ENCODE results near the gene TMEM231.
"Not testable (repeated sequence)": the region's sequence is repeated elsewhere in the genome, so short reads cannot be mapped to it uniquely, and the experiment has no call there.

Gene TMEM231

GRCh38 chr16:75541236-75541635 is 14.8 kb downstream of the TMEM231 start:
- TF ChIP-seq CTCF (IDR thresholded peaks at IDR 0.05; ENCODE audit: low read length, missing control alignments) = no peak
- DNase-seq (ENCODE audit: low read depth) = no peak

GRCh38 chr16:75538882-75539565 is 17.0 kb downstream of the TMEM231 start:
- not testable (repeated sequence) for H3K4me3 ChIP-seq (replicated peaks; ENCODE audit: low read depth, low read length); DNase-seq (ENCODE audit: low read depth)

More at GRCh38 chr16:75541236-75541635, 14.8 kb downstream of the TMEM231 start:
- H3K4me3 ChIP-seq (replicated peaks; ENCODE audit: low read depth, low read length) = no peak overlapping the region

DNA sequence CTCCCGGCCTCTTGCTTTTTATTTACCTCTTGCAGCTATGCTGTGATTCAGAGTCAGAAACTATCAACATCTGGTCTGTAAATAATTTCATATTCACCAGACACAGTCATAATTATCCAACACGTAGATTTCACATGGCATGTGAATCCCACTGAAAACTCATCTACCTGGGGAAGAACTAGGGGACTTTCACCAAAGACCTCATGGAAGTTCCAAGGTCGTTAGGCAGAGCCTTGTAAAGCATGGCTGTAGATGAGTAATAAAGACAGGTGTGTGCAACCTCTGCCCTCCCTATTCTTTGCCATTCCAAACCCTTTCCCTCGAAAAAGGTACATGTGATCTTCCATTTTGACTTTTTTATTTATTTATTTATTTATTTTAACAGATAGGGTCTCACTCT is 18.3 kb downstream of the TMEM231 start:
- no peak for DNase-seq (ENCODE audit: low read depth)
- no peak overlapping the region for H3K4me3 ChIP-seq (replicated peaks; ENCODE audit: low read depth, low read length)
- no peak for TF ChIP-seq CTCF (IDR thresholded peaks at IDR 0.05; ENCODE audit: low read length, missing control alignments)

DNA sequence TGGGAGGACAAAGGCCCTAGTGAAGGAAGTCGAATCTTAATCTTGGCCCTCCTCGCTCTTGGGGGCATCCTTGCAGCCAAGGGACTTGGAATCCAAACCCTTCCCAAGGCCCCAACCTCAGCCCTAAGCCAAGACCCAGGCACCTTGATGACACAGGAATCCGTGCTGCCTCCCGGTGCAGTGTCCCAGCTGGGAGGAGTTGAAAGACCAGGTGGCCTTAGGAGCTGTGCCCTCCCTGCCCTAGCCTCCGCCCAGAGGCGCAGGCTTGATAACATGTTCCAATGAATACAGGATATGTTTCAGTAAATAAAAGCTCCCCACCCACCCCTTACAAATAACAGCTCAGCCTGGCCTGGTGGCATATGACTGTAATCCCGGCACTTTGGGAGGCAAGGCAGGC is 20.2 kb downstream of the TMEM231 start, which contains the start of gene CHST5:
CHST5 (minus strand) TSS at position 208 of the 400 bp plus-strand sequence. CDS start 5,724 bp downstream, outside the sequence.
- no peak for TF ChIP-seq CTCF (IDR thresholded peaks at IDR 0.05; ENCODE audit: low read length, missing control alignments)
- DNase-seq (ENCODE audit: low read depth) = no peak
- H3K4me3 ChIP-seq (replicated peaks; ENCODE audit: low read depth, low read length) = no peak within 1 kb of the TSS

DNA sequence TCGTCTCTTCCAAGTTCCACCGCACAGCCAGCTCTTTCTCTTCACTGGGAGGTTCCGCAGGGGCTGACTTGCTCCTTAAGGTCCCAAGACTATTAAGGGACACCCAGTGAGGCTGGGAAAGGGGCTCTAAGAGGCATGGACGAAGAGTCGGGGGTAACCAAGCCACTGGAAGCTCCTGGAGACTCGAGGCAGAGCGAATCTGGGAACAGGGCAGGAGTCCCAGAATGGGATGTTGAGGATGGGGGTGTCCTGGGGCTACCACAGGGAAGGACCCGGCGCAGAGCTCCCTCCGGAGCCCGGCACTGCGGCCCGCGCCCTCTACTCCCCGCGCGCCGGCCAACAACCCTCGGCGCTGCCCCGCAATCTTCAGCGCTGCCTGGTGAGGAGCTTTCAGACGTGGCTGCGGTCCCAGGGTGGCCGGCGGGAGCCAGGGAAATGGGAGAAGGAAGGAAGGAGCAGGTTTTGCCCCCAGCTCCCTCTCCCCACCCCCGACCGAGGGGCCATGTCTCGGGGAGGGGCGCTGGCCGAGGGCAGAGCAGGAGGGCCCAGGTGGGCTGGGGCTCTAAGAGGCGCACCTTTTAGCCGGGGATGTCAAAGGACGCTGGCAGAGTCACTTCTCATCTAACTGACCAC is 20.7 kb downstream of the TMEM231 start:
- no peak for DNase-seq (ENCODE audit: low read depth)
- no peak for TF ChIP-seq CTCF (IDR thresholded peaks at IDR 0.05; ENCODE audit: low read length, missing control alignments)
- no peak overlapping the region for H3K4me3 ChIP-seq (replicated peaks; ENCODE audit: low read depth, low read length)

DNA sequence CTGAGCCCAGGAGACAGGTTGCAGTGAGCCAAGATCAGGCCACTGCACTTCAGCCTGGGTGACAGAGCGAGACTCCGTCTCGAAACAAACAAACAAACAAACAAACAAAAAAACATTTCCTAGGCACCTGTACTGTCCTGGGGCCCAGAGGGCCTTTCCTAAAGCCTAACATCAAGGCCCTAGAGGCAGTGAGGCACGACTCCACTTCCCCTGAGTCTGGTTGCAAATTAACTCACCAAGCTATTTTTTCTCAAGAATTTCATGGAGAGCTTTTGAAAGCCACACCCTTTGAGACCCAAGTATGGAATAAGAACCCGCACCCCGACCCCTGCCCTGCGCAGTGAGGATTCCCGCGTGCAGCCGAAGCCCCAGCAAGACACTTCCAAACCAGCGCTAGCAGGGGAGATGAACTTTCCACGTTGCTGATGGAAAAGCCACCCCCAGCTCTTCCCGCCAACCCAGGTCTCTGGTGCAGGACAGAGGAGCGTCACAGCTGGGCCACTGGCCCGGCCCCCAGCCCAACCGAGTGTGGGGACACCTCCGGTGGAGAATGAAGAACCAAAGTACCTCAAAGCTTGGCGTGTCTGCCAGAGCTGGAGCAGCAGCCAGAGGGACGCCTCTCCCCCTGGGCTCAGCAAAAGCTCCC is 21.4 kb downstream of the TMEM231 start:
- no peak overlapping the region for H3K4me3 ChIP-seq (replicated peaks; ENCODE audit: low read depth, low read length)
- no peak for DNase-seq (ENCODE audit: low read depth)
- no peak for TF ChIP-seq CTCF (IDR thresholded peaks at IDR 0.05; ENCODE audit: low read length, missing control alignments)

- H3K4me3 ChIP-seq (replicated peaks; ENCODE audit: low read depth, low read length) = no peak overlapping the region
- DNase-seq (ENCODE audit: low read depth) = no peak
- no peak for TF ChIP-seq CTCF (IDR thresholded peaks at IDR 0.05; ENCODE audit: low read length, missing control alignments)
These were observed 23.3 kb downstream of the TMEM231 start for GRCh38 chr16:75532791-75533190.

All from fibroblast of pulmonary artery (primary cell).